Measurements from ENCODE around the gene SH3BGRL3.

SH3BGRL3 gene

DNA sequence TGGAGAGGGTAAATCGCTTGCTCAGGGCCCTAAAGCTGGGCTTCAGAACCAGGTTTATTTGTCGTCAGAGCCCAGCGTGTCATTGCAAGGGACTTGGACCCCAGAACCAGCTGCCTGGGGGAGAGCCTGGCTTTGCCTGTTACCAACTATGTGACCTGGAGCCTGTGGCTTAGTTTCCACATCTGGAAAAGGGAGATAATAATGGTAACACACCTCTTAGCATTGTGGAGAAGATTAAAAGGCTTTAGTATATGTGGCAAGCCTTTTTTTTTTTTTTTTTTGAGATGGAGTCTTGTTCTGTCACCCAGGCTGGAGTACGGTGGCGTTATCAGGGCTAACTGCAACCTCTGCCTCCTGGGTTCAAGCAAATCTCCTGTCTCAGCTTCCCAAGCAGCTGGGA lies 50.4 kb downstream of the SH3BGRL3 start:
- TF ChIP-seq, protein P1, sequence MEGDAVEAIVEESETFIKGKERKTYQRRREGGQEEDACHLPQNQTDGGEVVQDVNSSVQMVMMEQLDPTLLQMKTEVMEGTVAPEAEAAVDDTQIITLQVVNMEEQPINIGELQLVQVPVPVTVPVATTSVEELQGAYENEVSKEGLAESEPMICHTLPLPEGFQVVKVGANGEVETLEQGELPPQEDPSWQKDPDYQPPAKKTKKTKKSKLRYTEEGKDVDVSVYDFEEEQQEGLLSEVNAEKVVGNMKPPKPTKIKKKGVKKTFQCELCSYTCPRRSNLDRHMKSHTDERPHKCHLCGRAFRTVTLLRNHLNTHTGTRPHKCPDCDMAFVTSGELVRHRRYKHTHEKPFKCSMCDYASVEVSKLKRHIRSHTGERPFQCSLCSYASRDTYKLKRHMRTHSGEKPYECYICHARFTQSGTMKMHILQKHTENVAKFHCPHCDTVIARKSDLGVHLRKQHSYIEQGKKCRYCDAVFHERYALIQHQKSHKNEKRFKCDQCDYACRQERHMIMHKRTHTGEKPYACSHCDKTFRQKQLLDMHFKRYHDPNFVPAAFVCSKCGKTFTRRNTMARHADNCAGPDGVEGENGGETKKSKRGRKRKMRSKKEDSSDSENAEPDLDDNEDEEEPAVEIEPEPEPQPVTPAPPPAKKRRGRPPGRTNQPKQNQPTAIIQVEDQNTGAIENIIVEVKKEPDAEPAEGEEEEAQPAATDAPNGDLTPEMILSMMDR (IDR thresholded peaks at IDR 0.05; ENCODE audit: borderline replicate concordance, insufficient read depth, low read depth, low read length): no peak
- no peak overlapping the region for H3K4me3 ChIP-seq (ENCODE audit: low read depth, low read length)
